Neural cell (in vitro differentiated cells): ENCODE data around the gene INTS7. TPM values are rescaled to one million over a fixed set of nuclear protein-coding genes. Genes with fewer than 3 reads are reported as not detected.
"Not testable (repeated sequence)": the region's sequence is repeated elsewhere in the genome, so short reads cannot be mapped to it uniquely, and the experiment has no call there.

Source experiments
- H2AFZ ChIP-seq: fragments of 200-600, 300-800 bp; sonication (generic), shearing (Covaris generic); 2 replicates; pipeline ENCODE4 v1.6.0; 2014; ENCODE audit warnings: low read depth, mild to moderate bottlenecking, antibody characterized with exemption, low read length, moderate library complexity
- H3F3A ChIP-seq: fragments of 200-600 bp; shearing (Covaris generic); 2 replicates; pipeline ENCODE4 v1.6.1; 2016; ENCODE audit warnings: mild to moderate bottlenecking, moderate library complexity, mixed read lengths, antibody characterized with exemption, low read length; ENCODE audit not compliant: insufficient read depth, poor library complexity, severe bottlenecking
- H3K27ac ChIP-seq: fragments of 200-600, 300-800 bp; sonication (generic), shearing (Covaris generic); 2 replicates; pipeline ENCODE4 v1.5.1; 2014; ENCODE audit warnings: mild to moderate bottlenecking, low read length, moderate library complexity
- H3K27me3 ChIP-seq: fragments of 300-800, 200-600 bp; sonication (generic), shearing (Covaris generic); 2 replicates; pipeline ENCODE4 v1.6.0; 2014; ENCODE audit warnings: mild to moderate bottlenecking, low read depth, low read length, moderate library complexity; ENCODE audit not compliant: insufficient read depth
- H3K36me3 ChIP-seq: fragments of 300-800, 200-600 bp; sonication (generic), shearing (Covaris generic); 2 replicates; pipeline ENCODE4 v1.5.1; 2014; ENCODE audit warnings: mild to moderate bottlenecking, antibody characterized with exemption, low read length, moderate library complexity; ENCODE audit not compliant: insufficient read depth
- H3K4me2 ChIP-seq: fragments of 300-800, 200-600 bp; sonication (generic), shearing (Covaris generic); 2 replicates; pipeline ENCODE4 v1.6.0; 2014; ENCODE audit warnings: mild to moderate bottlenecking, low read length
- H3K4me3 ChIP-seq: fragments of 300-800, 200-600 bp; sonication (generic), shearing (Covaris generic); 2 replicates; pipeline ENCODE4 v1.5.1; 2014; ENCODE audit warnings: mild to moderate bottlenecking, low read length, moderate library complexity
- H3K79me2 ChIP-seq: fragments of 200-600 bp; shearing (Covaris generic); replicated peaks from 2 replicates; pipeline ENCODE4 v1.6.0; 2014; ENCODE audit warnings: mild to moderate bottlenecking, low read length, moderate library complexity; ENCODE audit not compliant: insufficient read depth
- H3K9ac ChIP-seq: fragments of 300-800, 200-600 bp; sonication (generic), shearing (Covaris generic); 2 replicates; pipeline ENCODE4 v1.6.1; 2016; ENCODE audit warnings: mild to moderate bottlenecking, low read length, mixed read lengths
- H3K9me2 ChIP-seq: fragments of 200-600 bp; shearing (Covaris generic); 2 replicates; pipeline ENCODE4 v1.6.1; 2016; ENCODE audit warnings: mild to moderate bottlenecking, low read length, mixed read lengths; ENCODE audit not compliant: insufficient read depth
- H3K9me3 ChIP-seq: fragments of 200-600, 300-800 bp; sonication (generic), shearing (Covaris generic); 2 replicates; pipeline ENCODE4 v1.6.1; 2016; ENCODE audit warnings: mild to moderate bottlenecking, mixed run types, low read length, moderate library complexity, mixed read lengths
- H4K20me1 ChIP-seq: fragments of 200-600 bp; shearing (Covaris generic); 2 replicates; pipeline ENCODE4 v1.6.1; 2016; ENCODE audit warnings: mild to moderate bottlenecking, mixed run types; ENCODE audit not compliant: insufficient read depth
- CTCF ChIP-seq: fragments of 450-650 bp; IDR thresholded peaks from 2 replicates; pipeline ENCODE4 v1.5.1; 2014; ENCODE audit warnings: antibody characterized with exemption, mild to moderate bottlenecking, moderate library complexity; ENCODE audit not compliant: poor library complexity, severe bottlenecking
- EP300 ChIP-seq: fragments of 450-650 bp; conservative IDR thresholded peaks from 2 replicates; pipeline ENCODE4 v1.6.1; 2014; ENCODE audit warnings: antibody characterized with exemption, mild to moderate bottlenecking, moderate library complexity; ENCODE audit not compliant: poor library complexity, severe bottlenecking
- EZH2 ChIP-seq: fragments of 200-600, 300-800 bp; shearing (Covaris generic), sonication (generic); IDR thresholded peaks from 2 replicates; pipeline ENCODE4 v1.6.1; 2014; ENCODE audit warnings: antibody characterized with exemption, low read length, borderline replicate concordance, mild to moderate bottlenecking; ENCODE audit not compliant: insufficient read depth, poor library complexity, severe bottlenecking
- MXI1 ChIP-seq: fragments of 450-650 bp; conservative IDR thresholded peaks from 2 replicates; pipeline ENCODE4 v1.6.1; 2014; ENCODE audit warnings: antibody characterized with exemption, mild to moderate bottlenecking; ENCODE audit not compliant: poor library complexity, severe bottlenecking
- POLR2AphosphoS5 ChIP-seq: IDR thresholded peaks from 2 replicates; pipeline ENCODE4 v1.6.1; 2012
- RAD21 ChIP-seq: fragments of 450-650 bp; conservative IDR thresholded peaks from 2 replicates; pipeline ENCODE4 v1.6.1; 2014; ENCODE audit warnings: antibody characterized with exemption, mild to moderate bottlenecking, moderate library complexity
- REST ChIP-seq: IDR thresholded peaks from 2 replicates; pipeline ENCODE4 v1.6.1; 2012; ENCODE audit warnings: borderline replicate concordance
- SMC3 ChIP-seq: fragments of 450-650 bp; conservative IDR thresholded peaks from 2 replicates; pipeline ENCODE4 v1.6.1; 2014; ENCODE audit warnings: antibody characterized with exemption, mild to moderate bottlenecking, moderate library complexity; ENCODE audit not compliant: poor library complexity
- TAF1 ChIP-seq: IDR thresholded peaks from 2 replicates; pipeline ENCODE4 v1.6.1; 2012; ENCODE audit warnings: low read depth
- polyA plus RNA-seq: library from polyadenylated mRNA; depleted of rRNA; stranded (reverse); fragments of >200 nt; gene quantifications from 2 replicates; pipeline ENCODE4 v1.2.3, GENCODE V29; 2014

The INTS7 gene
- polyA plus RNA-seq, 1 donor from 2014 or later: 23.6 TPM

GRCh38 chr1:212002536-212002935, 32.8 kb downstream of the INTS7 start:
- peaks cover 5% of the 10 kb centered on the region for H3K36me3 ChIP-seq
- no peaks in the 10 kb centered on the region for H4K20me1 ChIP-seq
- H3K9me3 ChIP-seq: no peaks in the 10 kb centered on the region
- H3K27me3 ChIP-seq: no peaks in the 10 kb centered on the region
- no peaks in the 10 kb centered on the region for H3K79me2 ChIP-seq
- H3K27ac ChIP-seq: no peak overlapping the region
- no peak overlapping the region for H3K4me2 ChIP-seq
- no peak overlapping the region for H2AFZ ChIP-seq
- TF ChIP-seq REST (no peak), EP300 (no peak), POLR2AphosphoS5 (no peak), MXI1 (no peak), EZH2 (no peak), CTCF (no peak), SMC3 (no peak), RAD21 (no peak), TAF1 (no peak)
- H3K4me3 ChIP-seq: no peak overlapping the region
- no peaks in the 10 kb centered on the region for H3K9me2 ChIP-seq
- no peaks in the 10 kb centered on the region for H3F3A ChIP-seq
- no peak overlapping the region for H3K9ac ChIP-seq

GRCh38 chr1:211997426-211997825, 37.9 kb downstream of the INTS7 start:
- H4K20me1 ChIP-seq, H3K27ac ChIP-seq, H3K4me3 ChIP-seq, H3K4me2 ChIP-seq, H3K9me3 ChIP-seq, H3K27me3 ChIP-seq, H3K36me3 ChIP-seq, H3K9me2 ChIP-seq, H2AFZ ChIP-seq, H3K79me2 ChIP-seq, H3K9ac ChIP-seq, H3F3A ChIP-seq: not testable (repeated sequence)

GRCh38 chr1:211991695-211992094, 43.7 kb downstream of the INTS7 start:
- Histone ChIP-seq H3K27me3 (no peaks in the 10 kb centered on the region), H3F3A (no peaks in the 10 kb centered on the region), H2AFZ (no peak overlapping the region), H3K4me3 (no peak overlapping the region), H3K79me2 (no peaks in the 10 kb centered on the region), H3K9me3 (no peaks in the 10 kb centered on the region), H3K27ac (no peak overlapping the region), H3K4me2 (no peak overlapping the region), H4K20me1 (no peaks in the 10 kb centered on the region), H3K9ac (no peak overlapping the region), H3K36me3 (no peaks in the 10 kb centered on the region), H3K9me2 (no peaks in the 10 kb centered on the region)
- TF ChIP-seq POLR2AphosphoS5 (no peak), SMC3 (no peak), EP300 (no peak), CTCF (no peak), REST (no peak), TAF1 (no peak), RAD21 (no peak), MXI1 (no peak), EZH2 (no peak)
